Lower leg skin (tissue), 3 donors: ENCODE data around the gene AFF2.

Source experiments
- CTCF ChIP-seq, 3 donors: fragments of 450-650 bp; IDR thresholded peaks; one replicate each; pipeline ENCODE4 v1.5.1; 2016; ENCODE audit warnings: antibody characterized with exemption in 3 of 3, mild to moderate bottlenecking in 3 of 3, moderate library complexity in 2 of 3
- POLR2A ChIP-seq, 2 donors: fragments of 450-650 bp; IDR thresholded peaks; one replicate each; pipeline ENCODE4 v1.6.1; 2016 to 2017; ENCODE audit warnings: antibody characterized with exemption in 2 of 2, mild to moderate bottlenecking in 1 of 2, moderate library complexity in 1 of 2

- TF ChIP-seq POLR2A (IDR thresholded peaks at IDR 0.05) (no peak), CTCF (IDR thresholded peaks at IDR 0.05) (no peak)
Measured at GRCh38 chrX:149010853-149011224, 510.4 kb downstream of the AFF2 start.
